Stomach (tissue), 4 donors: ENCODE results near the gene FFAR4.
"Not testable (repeated sequence)": the region's sequence is repeated elsewhere in the genome, so short reads cannot be mapped to it uniquely, and the experiment has no call there.

Experiments
- CTCF ChIP-seq, 7 experiments: fragments of 450-650 bp in 4 of 7; fragments of 200-600 bp in 3 of 7; sonication (generic) in 3 of 7; IDR thresholded peaks; one replicate each; pipeline ENCODE4 v1.5.1; 2016 to 2019; ENCODE audit warnings: antibody characterized with exemption in 7 of 7, control low read depth in 2 of 7, mild to moderate bottlenecking in 1 of 7
- EP300 ChIP-seq: sonication (generic); formaldehyde crosslinking; IDR thresholded peaks from one replicate; pipeline ENCODE4 v1.6.1; 2017; ENCODE audit warnings: antibody characterized with exemption
- POLR2A ChIP-seq, 4 donors: fragments of 450-650 bp; IDR thresholded peaks; one replicate each; pipeline ENCODE4 v1.6.1; 2016; ENCODE audit warnings: antibody characterized with exemption in 4 of 4, control low read depth in 2 of 4, mild to moderate bottlenecking in 1 of 4, moderate library complexity in 1 of 4
- POLR2AphosphoS5 ChIP-seq, 3 donors: sonication (generic); formaldehyde crosslinking; IDR thresholded peaks; one replicate each; pipeline ENCODE4 v1.6.1; 2016; ENCODE audit warnings: antibody characterized with exemption in 3 of 3

- TF ChIP-seq CTCF (IDR thresholded peaks at IDR 0.05); POLR2AphosphoS5 (IDR thresholded peaks at IDR 0.05); POLR2A (IDR thresholded peaks at IDR 0.05); EP300: not testable (repeated sequence)
These were observed 19.5 kb upstream of the FFAR4 start for GRCh38 chr10:93546995-93547394.
